Kidney epithelial cell (primary cell): ENCODE measurements around the gene UBALD2. TPM values are rescaled to one million over a fixed set of nuclear protein-coding genes. Genes with fewer than 3 reads are reported as not detected.
"Not testable (repeated sequence)": the region's sequence is repeated elsewhere in the genome, so short reads cannot be mapped to it uniquely, and the experiment has no call there.

Experiments used
- DNase-seq: peaks from one replicate; pipeline ENCODE4 v3.0.0-alpha.2; 2010; ENCODE audit warnings: low read depth
- H3K27me3 ChIP-seq: 2 replicates; pipeline ENCODE4 v1.6.0; 2011; ENCODE audit warnings: low read length; ENCODE audit not compliant: control insufficient read depth, insufficient read depth
- H3K36me3 ChIP-seq: 2 replicates; pipeline ENCODE4 v1.5.1; 2011; ENCODE audit warnings: low read length; ENCODE audit not compliant: control insufficient read depth, insufficient read depth
- H3K4me3 ChIP-seq: 2 replicates; pipeline ENCODE4 v1.5.1; 2011; ENCODE audit warnings: low read depth, mild to moderate bottlenecking, control low read depth, low read length
- total RNA-seq: library from RNA; depleted of rRNA; stranded (reverse); fragments of >200 nt; gene quantifications from 2 replicates; pipeline ENCODE4 v1.2.3, GENCODE V29; 2015
- TF ChIP-seq, protein P1 (sequence below): IDR thresholded peaks from 2 replicates; pipeline ENCODE4 v1.5.1; 2011; ENCODE audit warnings: mild to moderate bottlenecking, moderate library complexity, low read length, control low read depth, inconsistent platforms; ENCODE audit not compliant: insufficient read depth, poor library complexity, severe bottlenecking

UBALD2 gene
- total RNA-seq, 1 donor from 2014 or later = 28.5 TPM

DNA sequence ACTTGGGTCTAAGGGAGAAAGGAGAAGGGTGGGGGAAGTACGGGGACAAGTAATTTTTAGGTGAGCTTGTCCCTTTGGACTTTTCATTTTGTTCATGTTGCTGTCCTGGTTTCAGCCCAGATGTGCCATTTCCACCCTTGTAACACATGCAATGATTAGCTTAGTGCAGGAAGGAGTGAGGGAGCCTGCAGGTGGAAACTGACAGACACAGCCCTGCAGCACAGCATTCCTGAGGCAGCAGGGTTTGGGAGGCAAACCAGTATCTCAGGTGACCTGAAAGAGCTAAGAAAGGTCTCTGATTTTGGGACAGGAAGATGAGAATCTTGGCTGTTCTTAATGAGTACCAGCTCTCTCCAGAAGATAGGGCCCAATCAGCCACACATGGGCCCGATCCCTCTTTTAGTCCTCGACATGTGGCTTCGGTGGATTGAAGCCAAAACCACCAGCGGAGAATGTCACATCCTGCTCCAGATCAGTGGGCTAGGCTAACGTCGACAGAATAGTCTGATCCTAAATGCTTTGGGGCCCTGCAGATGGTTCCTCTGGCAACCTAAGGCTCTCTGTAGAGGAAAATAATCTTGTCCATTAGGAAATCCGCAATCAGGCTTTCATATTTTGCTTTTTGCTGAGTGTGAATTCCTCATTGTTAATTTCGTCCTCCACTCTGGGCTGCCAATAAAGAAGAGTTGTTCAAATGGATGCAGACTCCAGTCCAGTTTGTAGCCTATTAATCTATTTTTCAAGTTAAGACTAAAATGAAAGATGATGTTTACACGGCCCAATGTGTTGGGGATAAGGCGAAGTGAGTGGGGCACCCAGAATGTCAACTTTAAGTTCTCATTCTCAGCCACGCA lies 21.1 kb upstream of the UBALD2 start:
- peaks cover 23% of the 10 kb centered on the region for H3K27me3 ChIP-seq
- no peak for DNase-seq
- TF ChIP-seq, protein P1, sequence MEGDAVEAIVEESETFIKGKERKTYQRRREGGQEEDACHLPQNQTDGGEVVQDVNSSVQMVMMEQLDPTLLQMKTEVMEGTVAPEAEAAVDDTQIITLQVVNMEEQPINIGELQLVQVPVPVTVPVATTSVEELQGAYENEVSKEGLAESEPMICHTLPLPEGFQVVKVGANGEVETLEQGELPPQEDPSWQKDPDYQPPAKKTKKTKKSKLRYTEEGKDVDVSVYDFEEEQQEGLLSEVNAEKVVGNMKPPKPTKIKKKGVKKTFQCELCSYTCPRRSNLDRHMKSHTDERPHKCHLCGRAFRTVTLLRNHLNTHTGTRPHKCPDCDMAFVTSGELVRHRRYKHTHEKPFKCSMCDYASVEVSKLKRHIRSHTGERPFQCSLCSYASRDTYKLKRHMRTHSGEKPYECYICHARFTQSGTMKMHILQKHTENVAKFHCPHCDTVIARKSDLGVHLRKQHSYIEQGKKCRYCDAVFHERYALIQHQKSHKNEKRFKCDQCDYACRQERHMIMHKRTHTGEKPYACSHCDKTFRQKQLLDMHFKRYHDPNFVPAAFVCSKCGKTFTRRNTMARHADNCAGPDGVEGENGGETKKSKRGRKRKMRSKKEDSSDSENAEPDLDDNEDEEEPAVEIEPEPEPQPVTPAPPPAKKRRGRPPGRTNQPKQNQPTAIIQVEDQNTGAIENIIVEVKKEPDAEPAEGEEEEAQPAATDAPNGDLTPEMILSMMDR = no peak
- H3K36me3 ChIP-seq = no peaks in the 10 kb centered on the region
- H3K4me3 ChIP-seq = no peak overlapping the region

DNA sequence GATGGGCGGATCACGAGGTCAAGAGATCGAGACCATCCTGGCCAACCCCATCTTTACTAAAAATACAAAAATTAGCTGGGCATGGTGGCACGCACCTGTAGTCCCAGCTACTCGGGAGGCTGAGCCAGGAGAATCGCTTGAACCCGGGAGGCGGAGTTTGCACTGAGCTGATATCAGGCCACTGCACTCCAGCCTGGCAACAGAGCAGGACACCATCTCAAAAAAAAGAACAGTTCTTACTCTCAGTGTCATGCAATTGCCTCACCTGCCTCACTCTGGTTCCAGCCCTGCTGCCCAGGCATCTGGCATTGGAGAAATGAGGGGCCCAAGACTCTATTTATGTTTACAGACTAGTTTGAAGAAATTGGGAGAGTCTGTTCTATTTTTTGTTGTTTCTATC lies 20.4 kb upstream of the UBALD2 start:
- H3K36me3 ChIP-seq, H3K4me3 ChIP-seq, DNase-seq: not testable (repeated sequence)
- peaks cover 22% of the 10 kb centered on the region for H3K27me3 ChIP-seq

DNA sequence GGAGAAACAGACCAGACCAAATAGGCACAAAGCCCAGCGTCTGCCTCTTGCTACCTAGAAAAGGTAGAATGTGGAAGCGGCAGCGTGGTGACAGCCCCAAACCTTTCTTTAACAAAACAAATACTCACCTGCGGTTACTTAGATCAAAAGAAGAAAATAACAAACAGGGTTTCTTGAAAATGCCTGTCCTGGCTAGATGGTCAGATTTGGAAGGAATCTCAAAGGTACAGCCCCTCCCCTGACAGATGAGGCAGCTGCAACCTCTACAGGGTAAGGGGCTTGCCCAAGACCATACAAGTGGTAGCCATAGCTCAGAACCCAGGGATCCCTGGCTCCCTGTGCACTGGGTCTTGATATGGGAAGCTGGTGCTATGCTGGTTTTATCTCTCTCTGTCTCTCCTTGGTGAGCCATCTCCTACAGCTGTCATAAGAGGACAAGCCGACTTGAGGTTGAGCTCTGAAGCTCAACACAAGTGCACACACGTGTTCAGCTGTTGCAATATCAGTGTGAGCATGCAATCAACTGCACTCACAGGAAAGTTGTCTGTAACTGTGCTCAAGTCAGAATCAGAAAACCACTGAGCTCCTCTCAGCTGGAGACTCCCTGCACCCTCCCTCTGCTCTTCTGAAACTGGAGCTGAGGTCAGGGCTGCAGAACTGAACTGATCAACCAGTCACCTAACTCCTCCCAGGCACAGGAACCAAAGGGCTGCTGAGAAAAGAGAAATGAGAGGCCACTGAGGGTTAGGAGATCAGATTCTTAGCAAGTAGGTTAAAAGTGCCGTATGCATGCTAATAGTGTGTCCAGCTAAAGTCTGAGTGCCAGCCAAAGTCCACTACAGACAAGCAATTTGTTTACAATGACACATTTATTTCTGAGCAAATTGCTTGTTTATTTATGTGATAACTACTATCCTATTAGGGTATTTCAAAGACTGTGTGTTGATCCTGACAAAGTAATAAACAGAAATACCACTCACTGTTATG lies 18.8 kb upstream of the UBALD2 start:
- DNase-seq = no peak
- Histone ChIP-seq H3K27me3 (peaks cover 14% of the 10 kb centered on the region), H3K4me3 (no peak overlapping the region), H3K36me3 (no peaks in the 10 kb centered on the region)
- TF ChIP-seq, protein P1 = no peak

DNA sequence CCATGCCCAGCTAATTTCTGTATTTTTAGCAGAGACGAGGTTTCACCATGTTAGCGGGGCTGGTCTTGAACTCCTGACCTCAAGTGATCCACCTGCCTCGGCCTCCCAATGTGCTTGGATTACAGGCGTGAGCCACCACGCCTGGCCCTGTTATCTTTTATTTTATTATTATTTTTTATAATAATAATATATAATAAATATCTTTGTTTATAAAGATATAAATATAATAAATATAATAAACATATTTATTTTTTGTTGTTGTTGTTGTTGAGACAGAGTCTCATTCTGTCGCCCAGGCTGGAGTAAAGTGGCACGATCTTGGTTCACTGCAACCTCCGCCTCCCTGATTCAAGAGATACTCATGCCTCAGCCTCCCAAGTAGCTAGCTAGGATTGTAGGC lies 17.8 kb upstream of the UBALD2 start:
- Histone ChIP-seq H3K27me3 (peaks cover 9% of the 10 kb centered on the region), H3K36me3 (no peaks in the 10 kb centered on the region), H3K4me3 (no peak overlapping the region)
- TF ChIP-seq, protein P1 = no peak
- DNase-seq = no peak

DNA sequence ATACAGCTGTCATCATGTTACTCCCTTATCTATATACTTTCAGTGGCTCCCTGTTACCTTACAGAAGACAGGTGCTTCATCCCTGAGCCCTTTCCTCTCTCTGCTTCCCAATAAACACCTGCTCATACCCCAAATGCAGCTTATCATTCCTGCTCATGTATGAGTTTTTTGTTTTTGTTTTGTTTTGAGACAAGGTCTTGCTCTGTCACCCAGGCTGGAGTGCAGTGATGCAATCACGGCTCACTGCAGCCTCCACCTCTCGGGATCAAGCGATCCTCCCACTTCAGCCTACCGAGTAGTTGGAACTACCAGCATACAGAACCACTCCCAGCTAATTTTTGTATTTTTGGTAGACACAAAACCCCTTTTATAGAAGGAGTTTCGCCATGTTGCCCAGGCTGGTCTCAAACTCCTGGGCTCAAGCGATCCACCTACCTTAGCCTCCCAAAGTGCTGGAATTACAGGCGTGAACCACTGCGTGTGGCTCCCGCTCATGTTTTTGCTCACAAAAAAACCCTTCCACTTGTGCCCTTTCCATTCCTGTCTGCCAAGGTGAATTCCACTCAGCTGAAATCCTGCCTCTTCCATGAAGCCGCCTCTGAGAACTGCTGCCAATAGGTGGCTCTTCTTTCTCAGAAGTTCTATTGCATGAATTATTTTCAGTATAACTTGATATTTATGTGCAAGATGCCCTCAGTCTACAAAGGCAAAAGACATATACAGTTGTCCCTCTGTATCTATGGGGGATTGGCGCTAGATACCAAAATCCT lies 16.9 kb upstream of the UBALD2 start:
- TF ChIP-seq, protein P1 = peak; percentile 17
- no peaks in the 10 kb centered on the region for H3K36me3 ChIP-seq
- peaks cover 9% of the 10 kb centered on the region for H3K27me3 ChIP-seq
- DNase-seq = no peak
- H3K4me3 ChIP-seq = no peak overlapping the region

DNA sequence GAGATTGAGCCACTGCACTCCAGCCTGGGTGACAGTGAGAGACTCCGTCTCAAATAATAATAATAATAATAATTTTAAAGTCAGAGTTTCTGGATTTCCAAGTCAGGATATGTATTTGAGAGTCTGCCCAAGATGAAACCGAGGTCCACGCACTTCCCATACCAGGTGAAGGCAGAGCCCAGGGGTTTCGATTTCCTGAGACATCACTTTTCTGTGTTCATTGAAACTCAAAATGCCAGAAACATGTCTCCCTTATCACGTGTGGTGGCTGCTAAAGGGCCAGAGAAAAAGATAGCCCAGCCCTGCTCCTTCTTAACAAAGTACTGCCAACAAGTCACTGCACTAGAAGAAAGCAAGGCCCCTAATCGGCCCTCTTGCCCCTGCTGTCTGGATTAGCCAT lies 15.0 kb upstream of the UBALD2 start:
- Histone ChIP-seq H3K4me3 (no peak overlapping the region), H3K27me3 (peaks cover 2% of the 10 kb centered on the region), H3K36me3 (no peaks in the 10 kb centered on the region)
- no peak for DNase-seq
- TF ChIP-seq, protein P1 = no peak
